HUDEP-2 (cell line): ENCODE data around the gene SLC16A13.

ENCODE experiments used
- DNase-seq, 76 experiments: peaks; one replicate each; lab custom pipeline; 2025; ENCODE audit not compliant: unreplicated experiment in 76 of 76; lab: John Stamatoyannopoulos, UW

SLC16A13 gene

GRCh38 chr17:7035591-7036368 is at the start of gene SLC16A13:
Gene SLC16A13, plus strand, starts transcription at chr17:7036015. Its CDS starts 368 bp downstream, at chr17:7036383.
- peak; percentile 65 to 99 (median 97) for DNase-seq

- DNase-seq: no peak
Observed at GRCh38 chr17:6986676-6987075, 49.1 kb upstream of the SLC16A13 start.

- no peak for DNase-seq
Observed at GRCh38 chr17:6989779-6990178, 46.0 kb upstream of the SLC16A13 start.

- DNase-seq: peak in 45 of 76 experiments; percentile 9 to 94 (median 75)
Observed at GRCh38 chr17:6993613-6994056, 42.2 kb upstream of the SLC16A13 start.

GRCh38 chr17:6994118-6994598 is 41.7 kb upstream of the SLC16A13 start:
- DNase-seq: peak in 29 of 76 experiments; percentile 14 to 90 (median 53)

GRCh38 chr17:6994666-6995256 is 41.1 kb upstream of the SLC16A13 start:
- DNase-seq: peak in 36 of 76 experiments; percentile 6 to 71 (median 29)

GRCh38 chr17:6995500-6996255 is 40.1 kb upstream of the SLC16A13 start, which contains the start of gene ALOX12:
Gene ALOX12, plus strand, starts transcription at chr17:6996049. Its CDS starts 69 bp downstream, at chr17:6996118.
- DNase-seq: peak in 66 of 76 experiments; percentile 16 to 85 (median 65)

- no peak for DNase-seq
Observed at GRCh38 chr17:6996256-6997011, 39.4 kb upstream of the SLC16A13 start.

GRCh38 chr17:6997171-6997570 is 38.6 kb upstream of the SLC16A13 start:
- no peak for DNase-seq

- DNase-seq: peak in 2 of 76 experiments; percentile 10 to 18
Observed at GRCh38 chr17:6998855-6999508, 36.8 kb upstream of the SLC16A13 start.

GRCh38 chr17:7001318-7001961 is 34.4 kb upstream of the SLC16A13 start:
- peak in 38 of 76 experiments; percentile 5 to 48 (median 28) for DNase-seq

- DNase-seq: no peak
Observed at GRCh38 chr17:7002288-7003047, 33.3 kb upstream of the SLC16A13 start.

GRCh38 chr17:7003745-7004144 is 32.1 kb upstream of the SLC16A13 start:
- DNase-seq: no peak

GRCh38 chr17:7004398-7005253 is 31.2 kb upstream of the SLC16A13 start:
- DNase-seq: peak in 33 of 76 experiments; percentile 20 to 77 (median 57)

- no peak for DNase-seq
Observed at GRCh38 chr17:7005716-7006115, 30.1 kb upstream of the SLC16A13 start.

GRCh38 chr17:7007143-7007542 is 28.7 kb upstream of the SLC16A13 start:
- DNase-seq: peak in 5 of 76 experiments; percentile 8 to 14 (median 9)

GRCh38 chr17:7010523-7010922 is 25.3 kb upstream of the SLC16A13 start:
- no peak for DNase-seq
